ENCODE measurements around the gene NAPB.
A peak's percentile ranks its signal among the peaks of the same experiment; 100 is the strongest.

The NAPB gene

DNA sequence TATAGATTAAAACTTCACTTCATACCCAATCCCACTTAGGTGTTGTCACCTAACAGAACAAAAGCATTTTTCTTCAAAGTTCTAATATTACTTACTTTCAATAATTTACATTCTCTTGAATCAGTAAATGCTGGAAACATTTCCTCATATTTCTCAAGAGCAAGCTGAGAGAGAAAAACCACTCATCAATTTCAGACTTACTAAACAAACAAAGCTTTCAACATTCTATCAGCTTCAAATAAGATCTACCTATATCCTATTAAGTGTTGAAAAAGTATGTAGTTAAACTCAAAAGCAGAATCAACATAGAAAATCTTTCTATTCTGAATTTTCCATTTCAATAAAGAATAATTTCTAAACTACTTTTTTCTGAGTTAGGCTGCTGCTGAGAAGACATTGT, 41.5 kb downstream of the NAPB start:
- DNase-seq (ENCODE audit: low spot score), result no peak
- Histone ChIP-seq H3K4ac (ENCODE audit: low read length) (no peak overlapping the region), H2BK15ac (ENCODE audit: low read length) (no peak overlapping the region), H2BK120ac (ENCODE audit: low read depth, low read length) (no peak overlapping the region), H3K18ac (ENCODE audit: low read length) (no peak overlapping the region), H3K27me3 (ENCODE audit: control insufficient read depth in 3 of 3, insufficient read depth in 3 of 3, low read depth in 1 of 3, low read length in 3 of 3) (no peaks in the 10 kb centered on the region), H3K4me1 (ENCODE audit: control insufficient read depth in 2 of 2, insufficient read depth in 1 of 2, low read depth in 1 of 2, low read length in 2 of 2) (no peaks in the 10 kb centered on the region), H3K14ac (ENCODE audit: low read length) (no peak overlapping the region), H2BK5ac (ENCODE audit: low read length) (no peak overlapping the region), H4K91ac (ENCODE audit: low read depth, low read length, poor library complexity) (no peak overlapping the region), H3K9me3 (replicated peaks in 1 of 2; ENCODE audit: control insufficient read depth in 2 of 2, insufficient read depth in 1 of 2, low read depth in 1 of 2, low read length in 2 of 2) (peaks cover 0 to 27% of the 10 kb centered on the region in 2 donors), H4K8ac (ENCODE audit: low read depth, low read length) (no peak overlapping the region), H3K9ac (ENCODE audit: low read depth, low read length, poor library complexity) (no peak overlapping the region), H3K23ac (ENCODE audit: low read depth, low read length, poor library complexity) (no peak overlapping the region), H3K27ac (replicated peaks; ENCODE audit: low read length) (no peak overlapping the region), H2BK12ac (ENCODE audit: low read length) (no peak overlapping the region), H2AFZ (ENCODE audit: low read length) (no peak overlapping the region), H3K36me3 (replicated peaks in 1 of 2; ENCODE audit: control insufficient read depth in 2 of 2, insufficient read depth in 2 of 2, low read length in 2 of 2) (peaks cover 7 to 70% of the 10 kb centered on the region in 2 donors), H3K79me1 (ENCODE audit: low read depth, low read length) (peaks cover 3% of the 10 kb centered on the region), H3K4me3 (ENCODE audit: low read length in 2 of 2) (no peak overlapping the region), H2AK5ac (ENCODE audit: low read depth, low read length) (no peak overlapping the region), H3K4me2 (ENCODE audit: insufficient read depth, low read length, poor library complexity, severe bottlenecking) (no peak overlapping the region)

DNA sequence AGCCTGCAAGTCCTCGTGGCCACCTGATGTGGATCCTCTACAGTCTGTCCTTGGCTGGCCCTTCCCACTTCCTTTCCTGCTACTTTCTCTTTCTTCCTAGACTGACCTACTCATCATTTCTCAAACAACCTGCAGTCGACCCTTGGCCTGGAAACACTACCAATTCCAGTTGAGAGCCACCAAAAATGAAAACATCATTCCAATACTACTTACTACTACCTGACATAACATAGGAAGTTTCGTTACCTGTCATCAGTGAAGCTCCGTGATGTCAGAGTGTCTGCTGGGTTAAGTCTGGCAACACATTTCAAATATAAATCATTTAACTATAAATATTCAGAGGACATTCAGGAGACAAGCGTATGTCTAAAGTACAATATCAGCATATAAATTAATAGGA, 45.5 kb downstream of the NAPB start:
- Histone ChIP-seq H3K4me1 (ENCODE audit: control insufficient read depth in 2 of 2, insufficient read depth in 1 of 2, low read depth in 1 of 2, low read length in 2 of 2) (no peaks in the 10 kb centered on the region), H3K14ac (ENCODE audit: low read length) (no peak overlapping the region), H2BK12ac (ENCODE audit: low read length) (no peak overlapping the region), H3K18ac (ENCODE audit: low read length) (no peak overlapping the region), H2BK5ac (ENCODE audit: low read length) (no peak overlapping the region), H2BK120ac (ENCODE audit: low read depth, low read length) (no peak overlapping the region), H3K9me3 (replicated peaks in 1 of 2; ENCODE audit: control insufficient read depth in 2 of 2, insufficient read depth in 1 of 2, low read depth in 1 of 2, low read length in 2 of 2) (peaks cover 0 to 33% of the 10 kb centered on the region in 2 donors), H3K79me1 (ENCODE audit: low read depth, low read length) (no peaks in the 10 kb centered on the region), H3K9ac (ENCODE audit: low read depth, low read length, poor library complexity) (no peak overlapping the region), H3K27ac (replicated peaks; ENCODE audit: low read length) (no peak overlapping the region), H2AFZ (ENCODE audit: low read length) (no peak overlapping the region), H3K23ac (ENCODE audit: low read depth, low read length, poor library complexity) (no peak overlapping the region), H3K4ac (ENCODE audit: low read length) (no peak overlapping the region), H4K8ac (ENCODE audit: low read depth, low read length) (no peak overlapping the region), H3K4me3 (ENCODE audit: low read length in 2 of 2) (no peak overlapping the region), H3K27me3 (ENCODE audit: control insufficient read depth in 3 of 3, insufficient read depth in 3 of 3, low read depth in 1 of 3, low read length in 3 of 3) (no peaks in the 10 kb centered on the region), H2BK15ac (ENCODE audit: low read length) (no peak overlapping the region), H3K4me2 (ENCODE audit: insufficient read depth, low read length, poor library complexity, severe bottlenecking) (no peak overlapping the region), H3K36me3 (replicated peaks in 1 of 2; ENCODE audit: control insufficient read depth in 2 of 2, insufficient read depth in 2 of 2, low read length in 2 of 2) (peaks cover 15 to 91% of the 10 kb centered on the region in 2 donors), H2AK5ac (ENCODE audit: low read depth, low read length) (no peak overlapping the region), H4K91ac (ENCODE audit: low read depth, low read length, poor library complexity) (no peak overlapping the region)
- WGBS, 2 donors (ENCODE audit: extremely low coverage in 2 of 2, insufficient read length in 2 of 2, insufficient replicate concordance in 1 of 2), result no CpG with 5 or more reads among the region's 5 CpGs
- DNase-seq (ENCODE audit: low spot score), result no peak

DNA sequence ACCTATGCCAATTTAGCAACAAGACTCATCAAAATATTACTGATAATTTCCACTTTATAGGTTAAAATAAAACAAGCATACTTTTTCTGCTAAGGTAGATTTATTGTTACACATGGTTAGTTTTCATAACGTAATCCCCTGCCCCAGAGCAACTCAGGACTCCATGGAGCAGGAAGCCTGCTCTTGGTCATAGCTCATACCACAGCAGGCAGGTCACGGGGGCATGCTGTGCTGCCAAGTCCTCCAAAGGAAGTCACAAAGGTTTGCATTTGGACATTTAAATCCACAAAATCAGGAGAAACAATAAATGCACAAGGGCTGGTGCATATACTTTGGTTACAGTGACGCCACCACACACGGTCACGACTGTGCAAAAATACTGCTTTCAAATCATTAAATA, 46.8 kb downstream of the NAPB start:
- H3K4ac ChIP-seq (ENCODE audit: low read length), result no peak overlapping the region
- H3K14ac ChIP-seq (ENCODE audit: low read length), result no peak overlapping the region
- no peaks in the 10 kb centered on the region for H3K79me1 ChIP-seq (ENCODE audit: low read depth, low read length)
- H3K27ac ChIP-seq (replicated peaks; ENCODE audit: low read length), result no peak overlapping the region
- peaks cover 0 to 33% of the 10 kb centered on the region in 2 donors for H3K9me3 ChIP-seq (replicated peaks in 1 of 2; ENCODE audit: control insufficient read depth in 2 of 2, insufficient read depth in 1 of 2, low read depth in 1 of 2, low read length in 2 of 2)
- H2AK5ac ChIP-seq (ENCODE audit: low read depth, low read length), result no peak overlapping the region
- H2BK120ac ChIP-seq (ENCODE audit: low read depth, low read length), result no peak overlapping the region
- no peak overlapping the region for H4K91ac ChIP-seq (ENCODE audit: low read depth, low read length, poor library complexity)
- DNase-seq (ENCODE audit: low spot score), result no peak
- no CpG with 5 or more reads among the region's 5 CpGs for WGBS, 2 donors (ENCODE audit: extremely low coverage in 2 of 2, insufficient read length in 2 of 2, insufficient replicate concordance in 1 of 2)
- peaks cover 26 to 92% of the 10 kb centered on the region in 2 donors for H3K36me3 ChIP-seq (replicated peaks in 1 of 2; ENCODE audit: control insufficient read depth in 2 of 2, insufficient read depth in 2 of 2, low read length in 2 of 2)
- no peak overlapping the region for H3K9ac ChIP-seq (ENCODE audit: low read depth, low read length, poor library complexity)
- H2AFZ ChIP-seq (ENCODE audit: low read length), result no peak overlapping the region
- H3K23ac ChIP-seq (ENCODE audit: low read depth, low read length, poor library complexity), result peak overlapping the region; percentile 39
- no peaks in the 10 kb centered on the region for H3K4me1 ChIP-seq (ENCODE audit: control insufficient read depth in 2 of 2, insufficient read depth in 1 of 2, low read depth in 1 of 2, low read length in 2 of 2)
- H2BK5ac ChIP-seq (ENCODE audit: low read length), result no peak overlapping the region
- peak overlapping the region in 1 of 2 donors; percentile 30 for H3K4me3 ChIP-seq (ENCODE audit: low read length in 2 of 2)
- H3K18ac ChIP-seq (ENCODE audit: low read length), result no peak overlapping the region
- H2BK15ac ChIP-seq (ENCODE audit: low read length), result no peak overlapping the region
- no peak overlapping the region for H2BK12ac ChIP-seq (ENCODE audit: low read length)
- no peak overlapping the region for H4K8ac ChIP-seq (ENCODE audit: low read depth, low read length)
- no peak overlapping the region for H3K4me2 ChIP-seq (ENCODE audit: insufficient read depth, low read length, poor library complexity, severe bottlenecking)
- H3K27me3 ChIP-seq (ENCODE audit: control insufficient read depth in 3 of 3, insufficient read depth in 3 of 3, low read depth in 1 of 3, low read length in 3 of 3), result no peaks in the 10 kb centered on the region

DNA sequence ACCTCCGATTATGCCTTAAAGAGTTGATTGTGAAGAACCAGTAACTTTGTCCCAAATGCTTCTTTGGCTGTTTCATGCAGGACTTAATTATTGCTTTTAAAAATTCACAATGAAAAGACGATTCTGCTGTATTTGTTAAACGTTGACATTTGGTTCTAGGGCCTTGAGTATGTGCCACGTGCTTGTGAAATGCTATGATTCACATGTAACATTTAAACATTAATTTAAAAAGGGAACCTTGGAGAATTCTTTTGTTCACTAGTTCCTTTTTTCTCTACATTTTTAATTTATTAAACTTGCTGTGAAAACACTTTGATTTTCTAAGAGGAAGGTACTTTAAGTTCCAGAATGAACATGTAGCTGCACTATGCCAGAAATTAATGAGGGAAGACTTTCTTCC, 49.8 kb downstream of the NAPB start:
- Histone ChIP-seq H3K14ac (ENCODE audit: low read length) (no peak overlapping the region), H2BK15ac (ENCODE audit: low read length) (no peak overlapping the region), H3K23ac (ENCODE audit: low read depth, low read length, poor library complexity) (no peak overlapping the region), H3K79me1 (ENCODE audit: low read depth, low read length) (no peaks in the 10 kb centered on the region), H2BK5ac (ENCODE audit: low read length) (no peak overlapping the region), H3K9me3 (replicated peaks in 1 of 2; ENCODE audit: control insufficient read depth in 2 of 2, insufficient read depth in 1 of 2, low read depth in 1 of 2, low read length in 2 of 2) (peaks cover 0 to 33% of the 10 kb centered on the region in 2 donors), H3K4me3 (ENCODE audit: low read length in 2 of 2) (no peak overlapping the region), H3K9ac (ENCODE audit: low read depth, low read length, poor library complexity) (no peak overlapping the region), H2BK120ac (ENCODE audit: low read depth, low read length) (no peak overlapping the region), H4K8ac (ENCODE audit: low read depth, low read length) (no peak overlapping the region), H2BK12ac (ENCODE audit: low read length) (no peak overlapping the region), H2AK5ac (ENCODE audit: low read depth, low read length) (no peak overlapping the region), H2AFZ (ENCODE audit: low read length) (no peak overlapping the region), H3K27me3 (ENCODE audit: control insufficient read depth in 3 of 3, insufficient read depth in 3 of 3, low read depth in 1 of 3, low read length in 3 of 3) (no peaks in the 10 kb centered on the region), H3K36me3 (replicated peaks in 1 of 2; ENCODE audit: control insufficient read depth in 2 of 2, insufficient read depth in 2 of 2, low read length in 2 of 2) (peaks cover 27 to 100% of the 10 kb centered on the region in 2 donors), H3K4ac (ENCODE audit: low read length) (no peak overlapping the region), H3K4me2 (ENCODE audit: insufficient read depth, low read length, poor library complexity, severe bottlenecking) (no peak overlapping the region), H4K91ac (ENCODE audit: low read depth, low read length, poor library complexity) (no peak overlapping the region), H3K4me1 (ENCODE audit: control insufficient read depth in 2 of 2, insufficient read depth in 1 of 2, low read depth in 1 of 2, low read length in 2 of 2) (no peaks in the 10 kb centered on the region), H3K27ac (replicated peaks; ENCODE audit: low read length) (no peak overlapping the region), H3K18ac (ENCODE audit: low read length) (no peak overlapping the region)
- WGBS, 2 donors (ENCODE audit: extremely low coverage in 2 of 2, insufficient read length in 2 of 2, insufficient replicate concordance in 1 of 2), result no CpG with 5 or more reads among the region's 4 CpGs
- no peak for DNase-seq (ENCODE audit: low spot score)

Data from neuronal stem cell (in vitro differentiated cells).